22Rv1 (cell line): ENCODE data around the gene OR2C1.

ENCODE experiments used
- H3K27ac ChIP-seq: fragments of 450-650 bp; 2 replicates; pipeline ENCODE4 v1.5.1; 2017
- CTCF ChIP-seq: fragments of 450-650 bp; IDR thresholded peaks from 2 replicates; pipeline ENCODE4 v1.5.1; 2017; ENCODE audit warnings: mild to moderate bottlenecking
- ZFX ChIP-seq: fragments of 450-650 bp; IDR thresholded peaks from 2 replicates; pipeline ENCODE4 v1.6.1; 2017; ENCODE audit warnings: antibody characterized with exemption, borderline replicate concordance

The OR2C1 gene

GRCh38 chr16:3388325-3388724, 32.6 kb downstream of the OR2C1 start:
- H3K27ac ChIP-seq: no peak overlapping the region
- TF ChIP-seq CTCF (no peak), ZFX (no peak)

- no peak for TF ChIP-seq CTCF
- TF ChIP-seq ZFX: no peak
- H3K27ac ChIP-seq: no peak overlapping the region
These were observed 34.1 kb downstream of the OR2C1 start for GRCh38 chr16:3389663-3390338.

DNA sequence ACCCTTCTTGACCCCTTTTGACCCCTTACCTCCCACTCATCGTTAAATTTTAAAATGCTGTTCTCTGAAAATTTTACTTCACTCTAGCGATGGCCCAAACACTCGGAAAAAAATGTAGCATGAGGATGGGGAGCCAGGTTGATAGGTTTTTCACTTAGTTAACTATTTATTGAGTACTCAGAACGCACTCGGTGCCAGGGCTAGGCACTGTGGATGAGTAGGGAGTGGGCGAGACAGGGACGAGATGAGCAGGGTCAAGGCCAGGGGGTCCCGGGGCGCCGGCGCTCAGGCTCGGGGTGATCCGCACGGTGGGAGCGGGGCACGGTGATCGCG, 44.7 kb downstream of the OR2C1 start:
- peak overlapping the region; percentile 81 for H3K27ac ChIP-seq
- TF ChIP-seq CTCF: no peak
- no peak for TF ChIP-seq ZFX

DNA sequence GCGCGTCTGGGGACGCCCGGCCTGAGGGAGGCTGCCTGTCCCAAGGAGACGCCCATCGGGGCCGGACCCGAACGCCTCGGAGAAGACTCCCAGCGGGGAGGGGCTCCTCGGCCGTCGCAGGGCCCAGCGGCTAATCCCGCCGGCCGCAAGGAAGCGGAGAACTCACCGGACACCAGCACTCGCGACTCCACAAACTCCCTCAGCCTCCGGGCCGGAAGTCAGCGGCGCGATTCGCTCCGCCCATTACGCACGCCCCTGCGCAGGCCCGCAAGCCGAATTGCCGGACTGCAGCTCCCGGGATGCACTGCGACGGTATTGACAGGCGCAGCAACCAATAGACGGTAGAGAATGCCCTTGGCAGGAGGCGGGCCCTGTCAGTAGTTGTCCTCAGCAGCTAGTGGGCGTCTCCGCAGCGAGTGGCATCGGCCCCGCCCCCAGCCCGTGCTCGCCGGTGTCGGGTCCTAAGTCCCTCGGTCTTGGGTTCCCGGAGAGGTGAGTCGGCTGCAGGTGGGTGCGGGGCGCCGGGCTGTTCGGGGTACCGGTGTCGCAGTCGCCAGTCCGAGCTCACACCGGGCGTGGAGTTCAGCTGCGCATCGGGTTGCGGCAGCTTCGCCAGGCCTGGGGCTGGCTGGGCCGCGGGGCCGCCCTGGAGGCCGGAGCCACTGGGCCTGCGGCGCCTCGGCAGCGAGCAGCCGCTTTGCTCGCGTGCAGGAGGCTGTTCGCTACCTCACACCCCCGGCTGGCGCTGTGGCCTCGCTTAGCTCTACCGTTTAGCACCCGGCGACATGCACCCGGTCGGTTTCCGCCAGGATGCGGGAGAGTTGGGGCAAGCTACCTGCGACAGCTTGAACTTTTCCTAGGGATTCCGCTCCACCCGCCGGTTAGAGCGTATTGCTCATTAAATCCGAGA, 45.3 kb downstream of the OR2C1 start, which contains the start of the genes ZNF174 and ZSCAN32:
TSS of gene ZNF174 (plus strand) at position 437 of the 910 bp plus-strand sequence. CDS start 790 bp downstream, outside the sequence.
TSS of gene ZSCAN32 (minus strand) at position 226 of the 910 bp plus-strand sequence. CDS start 3,447 bp downstream, outside the sequence.
- peak within 1 kb of the TSS; percentile 81 for H3K27ac ChIP-seq
- no peak for TF ChIP-seq ZFX
- no peak for TF ChIP-seq CTCF

DNA sequence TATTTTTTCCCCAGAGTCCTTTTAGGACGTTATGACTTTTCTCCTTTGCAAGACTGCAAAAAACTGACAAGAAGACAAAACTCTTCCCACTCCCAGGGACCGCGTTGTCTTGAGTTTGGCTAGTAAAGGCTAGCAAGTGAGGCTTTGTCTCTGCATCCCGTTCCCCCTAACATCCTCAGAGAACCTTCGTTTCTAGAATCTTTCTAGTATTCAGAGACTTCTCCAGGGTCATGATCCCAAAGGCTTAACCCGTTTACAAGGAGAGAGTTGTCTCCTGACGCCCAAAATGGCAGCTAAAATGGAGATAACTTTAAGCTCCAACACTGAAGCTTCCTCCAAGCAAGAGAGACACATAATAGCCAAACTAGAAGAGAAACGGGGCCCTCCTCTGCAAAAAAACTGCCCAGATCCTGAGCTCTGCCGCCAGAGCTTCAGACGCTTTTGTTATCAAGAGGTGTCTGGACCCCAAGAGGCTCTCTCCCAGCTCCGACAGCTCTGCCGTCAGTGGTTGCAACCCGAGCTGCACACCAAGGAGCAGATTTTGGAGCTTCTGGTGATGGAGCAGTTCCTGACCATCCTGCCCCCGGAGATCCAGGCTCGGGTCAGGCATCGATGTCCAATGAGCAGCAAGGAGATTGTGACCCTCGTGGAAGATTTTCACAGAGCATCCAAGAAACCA, 46.2 kb downstream of the OR2C1 start:
- peak overlapping the region; percentile 81 for H3K27ac ChIP-seq
- TF ChIP-seq ZFX (no peak), CTCF (no peak)
